Keratinocyte (primary cell): ENCODE results near the gene EBF3.

Experiments
- EZH2 ChIP-seq: IDR thresholded peaks from one replicate; pipeline ENCODE4 v1.6.1; 2012; ENCODE audit warnings: inconsistent platforms, mild to moderate bottlenecking, low read length, moderate library complexity
- TF ChIP-seq, protein P1 (sequence below), 3 experiments: IDR thresholded peaks in 1 of 3; conservative IDR thresholded peaks in 1 of 3; optimal IDR thresholded peaks in 1 of 3; 2 replicates in 2 of 3; 3 replicates in 1 of 3; pipeline versions ENCODE3 to v1.5.1; 2011; ENCODE audit warnings: low read length in 3 of 3, mild to moderate bottlenecking in 3 of 3, moderate library complexity in 2 of 3, control low read depth in 1 of 3, inconsistent platforms in 1 of 3; ENCODE audit not compliant: insufficient read depth in 2 of 3; ENCODE audit errors: extremely low read depth in 1 of 3

DNA sequence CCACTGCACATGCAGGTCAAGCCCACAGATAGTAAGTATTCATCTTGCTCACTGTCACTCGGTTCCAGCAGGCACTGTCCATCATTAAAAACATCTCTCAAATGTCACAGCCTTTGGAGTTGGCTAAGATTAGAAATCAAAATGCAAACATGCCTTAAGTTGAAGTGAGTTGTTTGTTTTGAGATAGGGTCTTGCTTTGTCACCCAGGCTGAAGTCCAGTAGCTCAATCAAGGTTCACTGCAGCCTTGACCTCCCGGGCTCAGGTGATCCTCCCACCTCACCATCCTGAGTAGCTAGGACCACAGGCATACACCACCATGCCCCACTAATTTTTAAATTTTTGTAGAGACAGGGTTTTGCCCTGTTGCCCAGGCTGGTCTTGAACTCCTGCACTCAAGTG, 98.1 kb downstream of the EBF3 start:
- TF ChIP-seq, protein P1, sequence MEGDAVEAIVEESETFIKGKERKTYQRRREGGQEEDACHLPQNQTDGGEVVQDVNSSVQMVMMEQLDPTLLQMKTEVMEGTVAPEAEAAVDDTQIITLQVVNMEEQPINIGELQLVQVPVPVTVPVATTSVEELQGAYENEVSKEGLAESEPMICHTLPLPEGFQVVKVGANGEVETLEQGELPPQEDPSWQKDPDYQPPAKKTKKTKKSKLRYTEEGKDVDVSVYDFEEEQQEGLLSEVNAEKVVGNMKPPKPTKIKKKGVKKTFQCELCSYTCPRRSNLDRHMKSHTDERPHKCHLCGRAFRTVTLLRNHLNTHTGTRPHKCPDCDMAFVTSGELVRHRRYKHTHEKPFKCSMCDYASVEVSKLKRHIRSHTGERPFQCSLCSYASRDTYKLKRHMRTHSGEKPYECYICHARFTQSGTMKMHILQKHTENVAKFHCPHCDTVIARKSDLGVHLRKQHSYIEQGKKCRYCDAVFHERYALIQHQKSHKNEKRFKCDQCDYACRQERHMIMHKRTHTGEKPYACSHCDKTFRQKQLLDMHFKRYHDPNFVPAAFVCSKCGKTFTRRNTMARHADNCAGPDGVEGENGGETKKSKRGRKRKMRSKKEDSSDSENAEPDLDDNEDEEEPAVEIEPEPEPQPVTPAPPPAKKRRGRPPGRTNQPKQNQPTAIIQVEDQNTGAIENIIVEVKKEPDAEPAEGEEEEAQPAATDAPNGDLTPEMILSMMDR (optimal IDR thresholded peaks at IDR 0.05 in 1 of 3, IDR thresholded peaks at IDR 0.05 in 1 of 3, conservative IDR thresholded peaks at IDR 0.05 in 1 of 3; ENCODE audit: extremely low read depth in 1 of 3, insufficient read depth in 2 of 3, low read length in 3 of 3): no peak
- no peak for TF ChIP-seq EZH2
